MCF 10A (cell line): ENCODE data around the gene KCNMA1. TPM values are rescaled to one million over a fixed set of nuclear protein-coding genes. Genes with fewer than 3 reads are reported as not detected.
A peak's percentile ranks its signal among the peaks of the same experiment; 100 is the strongest.

Experiments
- BruUV-seq: library from RNA; stranded (reverse); fragments of 400-500 nt; replicated peaks from 2 replicates; lab custom pipeline; 2021; lab: Mats Ljungman, UMichigan
- CTCF ChIA-PET: fragments of 300-600 bp; sonication (Branson Sonifier 250); formaldehyde crosslinking; extraction: SDS; loops from one replicate; lab custom pipeline; 2021; ENCODE audit warnings: antibody characterized with exemption, inconsistent platforms; lab: Yijun Ruan, JAX
- POLR2A ChIA-PET: fragments of 300-600, 350-650 bp; sonication (Branson Sonifier 250); formaldehyde crosslinking; extraction: SDS; loops from one replicate; lab custom pipeline; 2020; ENCODE audit warnings: antibody characterized with exemption, inconsistent platforms; lab: Yijun Ruan, JAX
- DNase-seq: peaks from one replicate; pipeline ENCODE4 v3.0.0-alpha.2; 2018; ENCODE audit not compliant: unreplicated experiment
- H3K27ac Mint-ChIP-seq: one replicate; pipeline ENCODE4 v1.8.0; 2022; ENCODE audit warnings: mild to moderate bottlenecking, low read depth, mixed read lengths; ENCODE audit not compliant: unreplicated experiment
- H3K27me3 Mint-ChIP-seq: one replicate; pipeline ENCODE4 v1.8.0; 2022; ENCODE audit warnings: mixed read lengths; ENCODE audit not compliant: insufficient read depth, unreplicated experiment
- H3K36me3 Mint-ChIP-seq: one replicate; pipeline ENCODE4 v1.8.0; 2022; ENCODE audit warnings: mild to moderate bottlenecking, moderate library complexity, mixed read lengths; ENCODE audit not compliant: insufficient read depth, unreplicated experiment
- H3K4me1 Mint-ChIP-seq: one replicate; pipeline ENCODE4 v1.8.0; 2022; ENCODE audit warnings: mixed read lengths; ENCODE audit not compliant: insufficient read depth, unreplicated experiment
- H3K4me3 Mint-ChIP-seq: one replicate; pipeline ENCODE4 v1.8.0; 2022; ENCODE audit warnings: mild to moderate bottlenecking, moderate library complexity, mixed read lengths; ENCODE audit not compliant: unreplicated experiment
- H3K9me3 Mint-ChIP-seq: one replicate; pipeline ENCODE4 v1.8.0; 2022; ENCODE audit warnings: mixed read lengths; ENCODE audit not compliant: unreplicated experiment
- CTCF ChIP-seq: fragments of 200-600 bp; IDR thresholded peaks from one replicate; pipeline ENCODE4 v1.8.0; 2022; ENCODE audit warnings: antibody characterized with exemption, mild to moderate bottlenecking; ENCODE audit not compliant: unreplicated experiment
- intact Hi-C: fragments of 100-400 bp; cut with micrococcal nuclease; formaldehyde crosslinking; loops from 2 replicates; pipeline ENCODE4 v1.14.1; 2022
- total RNA-seq: library from RNA; stranded (reverse); gene quantifications from 2 replicates; pipeline ENCODE4 v1.2.3, GENCODE V29; 2022

Gene KCNMA1
- total RNA-seq, 1 experiment from 2014 or later = 7.5 TPM

DNA sequence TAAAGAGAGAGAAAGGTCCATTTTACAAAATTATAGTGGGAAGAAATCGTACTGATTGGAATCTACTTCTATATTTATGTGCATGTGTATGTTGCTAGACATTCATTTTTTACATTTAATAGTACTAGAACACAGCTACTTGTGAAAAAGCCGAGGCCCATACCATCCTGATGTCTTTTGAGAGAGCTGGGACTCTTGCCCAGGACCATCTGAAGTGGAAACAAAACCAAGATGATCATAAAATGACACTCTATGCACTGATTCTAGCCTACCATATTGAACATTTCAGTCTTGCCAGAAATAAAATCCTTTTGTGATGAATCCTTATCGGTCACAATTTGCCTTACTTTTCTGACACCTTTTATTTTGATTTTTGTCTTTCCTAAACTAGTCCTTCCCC, 640.0 kb downstream of the KCNMA1 start:
- Mint-ChIP-seq H3K36me3 (no peaks in the 10 kb centered on the region), H3K4me3 (no peak overlapping the region), H3K27ac (no peak overlapping the region), H3K9me3 (no peaks in the 10 kb centered on the region), H3K27me3 (no peaks in the 10 kb centered on the region), H3K4me1 (no peaks in the 10 kb centered on the region)
- ChIA-PET CTCF (interaction anchor here (0.7 kb wide), 1 partner anchor 13 kb away, joined by 3 read pairs; no protein-coding TSS in a partner anchor), POLR2A (no interaction called here)
- DNase-seq = no peak
- intact Hi-C loops = no loop called here
- no peak for TF ChIP-seq CTCF
- no TSS peak for BruUV-seq

GRCh38 chr10:76995023-76995422, 642.6 kb downstream of the KCNMA1 start:
- peak overlapping the region; percentile 13 for H3K27ac Mint-ChIP-seq

DNA sequence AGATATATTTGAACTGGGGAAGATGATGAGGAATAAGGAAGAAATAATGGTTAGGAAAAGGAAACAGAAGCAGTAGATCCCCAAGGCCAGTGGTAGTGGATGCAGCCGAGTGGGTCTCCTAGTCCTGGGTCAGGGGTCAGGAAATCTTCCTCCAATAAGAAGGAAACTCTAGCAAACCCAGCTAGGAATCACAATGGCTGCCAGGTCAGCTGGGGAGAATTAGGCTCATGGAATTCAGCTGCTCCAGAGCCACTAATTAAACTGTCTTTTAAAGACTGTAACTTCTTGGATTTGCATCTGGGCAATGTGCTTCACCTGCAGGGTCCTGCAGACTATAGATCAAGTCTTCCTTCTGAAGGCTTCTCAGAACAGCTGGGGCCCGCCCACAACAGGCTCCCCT, 644.4 kb downstream of the KCNMA1 start:
- Mint-ChIP-seq H3K4me1 (no peaks in the 10 kb centered on the region), H3K4me3 (no peak overlapping the region), H3K9me3 (no peaks in the 10 kb centered on the region), H3K27ac (no peak overlapping the region), H3K36me3 (no peaks in the 10 kb centered on the region), H3K27me3 (no peaks in the 10 kb centered on the region)
- intact Hi-C loops = no loop called here
- BruUV-seq = no TSS peak
- no peak for DNase-seq
- POLR2A ChIA-PET = no interaction called here
- no peak for TF ChIP-seq CTCF
- CTCF ChIA-PET = interaction anchor here (0.7 to 2.0 kb wide), 3 partner anchors 8 to 447 kb away, joined by 4 read pairs; no protein-coding TSS in a partner anchor

More at GRCh38 chr10:76995023-76995422, 642.6 kb downstream of the KCNMA1 start:
- Mint-ChIP-seq H3K4me1 (no peaks in the 10 kb centered on the region), H3K4me3 (no peak overlapping the region), H3K27me3 (no peaks in the 10 kb centered on the region), H3K9me3 (no peaks in the 10 kb centered on the region), H3K36me3 (no peaks in the 10 kb centered on the region)
- no peak for DNase-seq
- no peak for TF ChIP-seq CTCF
- CTCF ChIA-PET = interaction anchor here (2.1 kb wide), 1 partner anchor 10 kb away, joined by 9 read pairs; no protein-coding TSS in a partner anchor
- intact Hi-C loops = no loop called here
- POLR2A ChIA-PET = no interaction called here
- no TSS peak for BruUV-seq

GRCh38 chr10:76992467-76992866, 645.1 kb downstream of the KCNMA1 start:
- intact Hi-C loops = no loop called here
- H3K36me3 Mint-ChIP-seq = no peaks in the 10 kb centered on the region
- ChIA-PET CTCF (interaction anchor here (0.7 to 2.0 kb wide), 2 partner anchors 13 to 446 kb away, joined by 4 read pairs; no protein-coding TSS in a partner anchor), POLR2A (interaction anchor here (0.6 kb wide), 1 partner anchor 949 kb away, joined by 4 read pairs; no protein-coding TSS in a partner anchor)
- BruUV-seq = no TSS peak
- no peak overlapping the region for H3K4me3 Mint-ChIP-seq
- no peak for DNase-seq
- no peak for TF ChIP-seq CTCF
- H3K9me3 Mint-ChIP-seq = no peaks in the 10 kb centered on the region
- H3K4me1 Mint-ChIP-seq = no peaks in the 10 kb centered on the region
- no peak overlapping the region for H3K27ac Mint-ChIP-seq
- no peaks in the 10 kb centered on the region for H3K27me3 Mint-ChIP-seq
